HEK293 (cell line): ENCODE results near the gene AMACR.

ENCODE experiments used
- CTCF ChIA-PET: fragments of 350-600 bp; formaldehyde crosslinking; extraction: SDS; loops from one replicate; lab custom pipeline; 2021; ENCODE audit warnings: antibody characterized with exemption; lab: Yijun Ruan, JAX
- POLR2A ChIA-PET: fragments of 300-600 bp; formaldehyde crosslinking; extraction: SDS; loops from one replicate; lab custom pipeline; 2020; ENCODE audit warnings: antibody characterized with exemption, inconsistent platforms; lab: Yijun Ruan, JAX
- H3K27ac ChIP-seq: fragments of 200-500 bp; sonication (Bioruptor generic); 2 replicates; pipeline ENCODE4 v1.5.1; 2014; ENCODE audit warnings: low read depth, low read length, control low read depth, inconsistent platforms; ENCODE audit errors: extremely low read depth
- H3K36me3 ChIP-seq, 2 experiments: fragments of 200-500 bp in 1 of 2; sonication (Bioruptor generic) in 1 of 2; 1 replicate in 1 of 2; 2 replicates in 1 of 2; pipeline ENCODE4 v1.5.1; 2014 to 2017; ENCODE audit warnings: inconsistent platforms in 2 of 2, low read length in 2 of 2; ENCODE audit not compliant: control insufficient read depth in 2 of 2, insufficient read depth in 1 of 2
- H3K4me1 ChIP-seq: fragments of 200-500 bp; sonication (Bioruptor generic); 2 replicates; pipeline ENCODE4 v1.5.1; 2014; ENCODE audit warnings: mild to moderate bottlenecking, low read length, inconsistent platforms; ENCODE audit not compliant: control insufficient read depth, insufficient read depth
- H3K4me3 ChIP-seq: 2 replicates; pipeline ENCODE4 v1.5.1; 2011; ENCODE audit warnings: low read depth, mild to moderate bottlenecking, control low read depth, low read length, moderate library complexity
- H3K9me3 ChIP-seq: fragments of 200-500 bp; sonication (Bioruptor generic); 2 replicates; pipeline ENCODE4 v1.5.1; 2014; ENCODE audit warnings: low read depth, low read length, inconsistent platforms; ENCODE audit not compliant: control insufficient read depth, insufficient read depth
- BCL11A ChIP-seq: fragments of 450-650 bp; formaldehyde crosslinking; IDR thresholded peaks from 2 replicates; pipeline ENCODE4 v1.5.1; 2016; ENCODE audit warnings: low read depth, missing biosample characterization, missing genetic modification characterization
- GLI2 ChIP-seq: fragments of 450-650 bp; formaldehyde crosslinking; IDR thresholded peaks from 2 replicates; pipeline ENCODE4; 2017; ENCODE audit warnings: missing biosample characterization, missing genetic modification characterization, low read depth, borderline replicate concordance
- GLI4 ChIP-seq: fragments of 450-650 bp; formaldehyde crosslinking; IDR thresholded peaks from 2 replicates; pipeline ENCODE4 v1.5.1; 2016; ENCODE audit warnings: missing biosample characterization, missing genetic modification characterization
- SCRT2 ChIP-seq: fragments of 450-650 bp; formaldehyde crosslinking; IDR thresholded peaks from 2 replicates; pipeline ENCODE4 v1.5.1; 2016; ENCODE audit warnings: missing biosample characterization, missing genetic modification characterization
- YY1 ChIP-seq: fragments of 450-650 bp; formaldehyde crosslinking; IDR thresholded peaks from 2 replicates; pipeline ENCODE4 v1.5.1; 2018; ENCODE audit warnings: missing biosample characterization, missing genetic modification characterization
- ZBTB20 ChIP-seq: fragments of 450-650 bp; formaldehyde crosslinking; IDR thresholded peaks from 2 replicates; pipeline ENCODE4 v1.5.1; 2016; ENCODE audit warnings: missing biosample characterization, missing genetic modification characterization
- ZBTB7A ChIP-seq: fragments of 450-650 bp; formaldehyde crosslinking; IDR thresholded peaks from 2 replicates; pipeline ENCODE4 v1.5.1; 2016; ENCODE audit warnings: low read depth, missing biosample characterization, missing genetic modification characterization
- ZNF155 ChIP-seq: fragments of 450-650 bp; formaldehyde crosslinking; IDR thresholded peaks from 2 replicates; pipeline ENCODE4 v1.5.1; 2016; ENCODE audit warnings: missing biosample characterization, missing genetic modification characterization
- ZNF350 ChIP-seq: fragments of 450-650 bp; formaldehyde crosslinking; IDR thresholded peaks from 2 replicates; pipeline ENCODE4 v1.5.0; 2017; ENCODE audit warnings: missing biosample characterization, mild to moderate bottlenecking, missing genetic modification characterization
- ZNF423 ChIP-seq: fragments of 450-650 bp; formaldehyde crosslinking; IDR thresholded peaks from 2 replicates; pipeline ENCODE4 v1.5.1; 2016; ENCODE audit warnings: missing biosample characterization, missing genetic modification characterization
- ZNF473 ChIP-seq: fragments of 450-650 bp; formaldehyde crosslinking; IDR thresholded peaks from 2 replicates; pipeline ENCODE4 v1.5.1; 2017; ENCODE audit warnings: missing biosample characterization, missing genetic modification characterization
- ZNF544 ChIP-seq: fragments of 450-650 bp; formaldehyde crosslinking; IDR thresholded peaks from 2 replicates; pipeline ENCODE4 v1.5.0; 2017; ENCODE audit warnings: missing biosample characterization, missing genetic modification characterization
- ZNF555 ChIP-seq: fragments of 450-650 bp; formaldehyde crosslinking; conservative IDR thresholded peaks from 2 replicates; pipeline ENCODE4 v1.5.1; 2017; ENCODE audit warnings: missing biosample characterization, mild to moderate bottlenecking, missing genetic modification characterization, inconsistent platforms
- ZNF600 ChIP-seq: fragments of 450-650 bp; formaldehyde crosslinking; IDR thresholded peaks from 2 replicates; pipeline ENCODE4 v1.5.1; 2016; ENCODE audit warnings: missing biosample characterization, missing genetic modification characterization
- ZNF658 ChIP-seq: fragments of 450-650 bp; formaldehyde crosslinking; IDR thresholded peaks from 2 replicates; pipeline ENCODE4; 2016; ENCODE audit warnings: missing biosample characterization, missing genetic modification characterization
- ZNF660 ChIP-seq: fragments of 450-650 bp; IDR thresholded peaks from 2 replicates; pipeline ENCODE4 v1.5.1; 2018; ENCODE audit warnings: missing biosample characterization, mild to moderate bottlenecking, missing genetic modification characterization
- ZNF707 ChIP-seq: fragments of 450-650 bp; formaldehyde crosslinking; IDR thresholded peaks from 2 replicates; pipeline ENCODE4 v1.5.1; 2016; ENCODE audit warnings: missing biosample characterization, missing genetic modification characterization
- ZNF830 ChIP-seq: fragments of 450-650 bp; IDR thresholded peaks from 2 replicates; pipeline ENCODE4 v1.5.0; 2018; ENCODE audit warnings: missing biosample characterization, missing genetic modification characterization, low read depth, mild to moderate bottlenecking, moderate library complexity
- TF ChIP-seq, protein P1 (sequence below): fragments of 450-650 bp; formaldehyde crosslinking; IDR thresholded peaks from 2 replicates; pipeline ENCODE4 v1.5.0; 2017; ENCODE audit warnings: missing biosample characterization, missing genetic modification characterization, borderline replicate concordance
- TF ChIP-seq, protein P2 (sequence below): fragments of 450-650 bp; formaldehyde crosslinking; IDR thresholded peaks from 2 replicates; pipeline ENCODE4 v1.5.1; 2017; ENCODE audit warnings: missing biosample characterization, missing genetic modification characterization
- TF ChIP-seq, protein P3 (sequence below): fragments of 450-650 bp; formaldehyde crosslinking; conservative IDR thresholded peaks from 2 replicates; pipeline ENCODE4 v1.5.1; 2016; ENCODE audit warnings: low read depth, missing biosample characterization, missing genetic modification characterization
- TF ChIP-seq, protein P4 (sequence below): fragments of 450-650 bp; formaldehyde crosslinking; IDR thresholded peaks from 2 replicates; pipeline ENCODE4 v1.5.1; 2016; ENCODE audit warnings: missing biosample characterization, missing genetic modification characterization
- TF ChIP-seq, protein P5 (sequence below): fragments of 450-650 bp; formaldehyde crosslinking; IDR thresholded peaks from 2 replicates; pipeline ENCODE4 v1.5.1; 2016; ENCODE audit warnings: missing biosample characterization, missing genetic modification characterization

Gene AMACR

DNA sequence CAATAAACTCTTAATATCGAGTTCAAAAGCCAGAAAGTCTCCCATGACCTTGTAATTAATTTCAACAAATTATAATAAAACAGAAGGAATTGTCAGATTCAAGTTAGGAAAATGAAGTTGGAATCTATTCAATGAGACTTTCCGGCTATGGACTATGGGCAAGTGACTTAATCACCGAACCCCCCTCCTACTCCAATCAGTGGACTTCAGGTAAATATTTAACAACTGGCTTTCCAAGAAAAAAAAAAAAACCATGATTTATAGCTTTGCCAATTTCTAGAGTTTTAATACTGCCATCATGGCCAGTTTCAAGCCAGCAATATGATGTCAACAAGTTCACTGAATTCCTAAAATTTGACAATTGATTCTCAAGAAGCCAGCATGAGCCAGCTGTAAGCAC is 27.8 kb downstream of the AMACR start:
- ChIA-PET POLR2A (no interaction called here), CTCF (interaction anchor here (0.6 to 1.2 kb wide), 2 partner anchors 10 to 525 kb away, joined by 3 read pairs; no protein-coding TSS in a partner anchor)
- no peak overlapping the region for H3K4me3 ChIP-seq
- H3K36me3 ChIP-seq, result no peaks in the 10 kb centered on the region
- H3K9me3 ChIP-seq, result no peaks in the 10 kb centered on the region
- TF ChIP-seq GLI4 (tag by site-specific recombination) (no peak), YY1 (tag by site-specific recombination) (no peak), ZNF600 (no peak), SCRT2 (tag by site-specific recombination) (no peak), ZBTB7A (no peak), ZNF707 (tag by site-specific recombination) (no peak), BCL11A (no peak), ZNF350 (tag by site-specific recombination) (no peak)
- TF ChIP-seq, protein P1, sequence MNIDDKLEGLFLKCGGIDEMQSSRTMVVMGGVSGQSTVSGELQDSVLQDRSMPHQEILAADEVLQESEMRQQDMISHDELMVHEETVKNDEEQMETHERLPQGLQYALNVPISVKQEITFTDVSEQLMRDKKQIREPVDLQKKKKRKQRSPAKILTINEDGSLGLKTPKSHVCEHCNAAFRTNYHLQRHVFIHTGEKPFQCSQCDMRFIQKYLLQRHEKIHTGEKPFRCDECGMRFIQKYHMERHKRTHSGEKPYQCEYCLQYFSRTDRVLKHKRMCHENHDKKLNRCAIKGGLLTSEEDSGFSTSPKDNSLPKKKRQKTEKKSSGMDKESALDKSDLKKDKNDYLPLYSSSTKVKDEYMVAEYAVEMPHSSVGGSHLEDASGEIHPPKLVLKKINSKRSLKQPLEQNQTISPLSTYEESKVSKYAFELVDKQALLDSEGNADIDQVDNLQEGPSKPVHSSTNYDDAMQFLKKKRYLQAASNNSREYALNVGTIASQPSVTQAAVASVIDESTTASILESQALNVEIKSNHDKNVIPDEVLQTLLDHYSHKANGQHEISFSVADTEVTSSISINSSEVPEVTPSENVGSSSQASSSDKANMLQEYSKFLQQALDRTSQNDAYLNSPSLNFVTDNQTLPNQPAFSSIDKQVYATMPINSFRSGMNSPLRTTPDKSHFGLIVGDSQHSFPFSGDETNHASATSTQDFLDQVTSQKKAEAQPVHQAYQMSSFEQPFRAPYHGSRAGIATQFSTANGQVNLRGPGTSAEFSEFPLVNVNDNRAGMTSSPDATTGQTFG (tag by site-specific recombination), result no peak
- TF ChIP-seq, protein P2, sequence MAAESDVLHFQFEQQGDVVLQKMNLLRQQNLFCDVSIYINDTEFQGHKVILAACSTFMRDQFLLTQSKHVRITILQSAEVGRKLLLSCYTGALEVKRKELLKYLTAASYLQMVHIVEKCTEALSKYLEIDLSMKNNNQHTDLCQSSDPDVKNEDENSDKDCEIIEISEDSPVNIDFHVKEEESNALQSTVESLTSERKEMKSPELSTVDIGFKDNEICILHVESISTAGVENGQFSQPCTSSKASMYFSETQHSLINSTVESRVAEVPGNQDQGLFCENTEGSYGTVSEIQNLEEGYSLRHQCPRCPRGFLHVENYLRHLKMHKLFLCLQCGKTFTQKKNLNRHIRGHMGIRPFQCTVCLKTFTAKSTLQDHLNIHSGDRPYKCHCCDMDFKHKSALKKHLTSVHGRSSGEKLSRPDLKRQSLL (tag by site-specific recombination), result no peak
- H3K4me1 ChIP-seq, result peaks cover 9% of the 10 kb centered on the region
- H3K27ac ChIP-seq, result no peak overlapping the region

DNA sequence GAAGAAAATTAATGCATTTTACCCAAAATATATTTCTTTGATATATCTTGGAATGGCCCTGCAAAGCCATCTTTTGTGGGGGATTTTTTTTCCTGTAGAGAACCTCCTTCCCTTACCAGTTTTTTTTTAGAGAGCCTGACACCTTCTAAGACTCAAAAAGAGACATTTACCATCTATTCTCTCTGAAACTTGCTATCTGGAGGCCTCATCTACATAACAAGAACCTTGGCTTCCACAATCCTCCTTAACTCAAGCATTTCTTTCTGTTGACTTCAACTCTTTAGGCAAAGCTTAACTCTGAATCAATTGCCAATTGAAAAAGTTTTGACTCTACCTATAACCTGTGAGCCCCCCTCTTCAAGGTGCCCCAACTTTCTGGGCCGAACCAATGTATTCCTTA is 29.5 kb downstream of the AMACR start:
- Histone ChIP-seq H3K4me1 (peaks cover 9% of the 10 kb centered on the region), H3K27ac (no peak overlapping the region), H3K4me3 (no peak overlapping the region), H3K36me3 (no peaks in the 10 kb centered on the region), H3K9me3 (no peaks in the 10 kb centered on the region)
- POLR2A ChIA-PET, result no interaction called here
- CTCF ChIA-PET, result interaction anchor here (0.9 kb wide), 1 partner anchor 8 kb away, joined by 4 read pairs; no protein-coding TSS in a partner anchor
- TF ChIP-seq ZNF830, result no peak
- TF ChIP-seq GLI2, result no peak
- TF ChIP-seq, protein P3, sequence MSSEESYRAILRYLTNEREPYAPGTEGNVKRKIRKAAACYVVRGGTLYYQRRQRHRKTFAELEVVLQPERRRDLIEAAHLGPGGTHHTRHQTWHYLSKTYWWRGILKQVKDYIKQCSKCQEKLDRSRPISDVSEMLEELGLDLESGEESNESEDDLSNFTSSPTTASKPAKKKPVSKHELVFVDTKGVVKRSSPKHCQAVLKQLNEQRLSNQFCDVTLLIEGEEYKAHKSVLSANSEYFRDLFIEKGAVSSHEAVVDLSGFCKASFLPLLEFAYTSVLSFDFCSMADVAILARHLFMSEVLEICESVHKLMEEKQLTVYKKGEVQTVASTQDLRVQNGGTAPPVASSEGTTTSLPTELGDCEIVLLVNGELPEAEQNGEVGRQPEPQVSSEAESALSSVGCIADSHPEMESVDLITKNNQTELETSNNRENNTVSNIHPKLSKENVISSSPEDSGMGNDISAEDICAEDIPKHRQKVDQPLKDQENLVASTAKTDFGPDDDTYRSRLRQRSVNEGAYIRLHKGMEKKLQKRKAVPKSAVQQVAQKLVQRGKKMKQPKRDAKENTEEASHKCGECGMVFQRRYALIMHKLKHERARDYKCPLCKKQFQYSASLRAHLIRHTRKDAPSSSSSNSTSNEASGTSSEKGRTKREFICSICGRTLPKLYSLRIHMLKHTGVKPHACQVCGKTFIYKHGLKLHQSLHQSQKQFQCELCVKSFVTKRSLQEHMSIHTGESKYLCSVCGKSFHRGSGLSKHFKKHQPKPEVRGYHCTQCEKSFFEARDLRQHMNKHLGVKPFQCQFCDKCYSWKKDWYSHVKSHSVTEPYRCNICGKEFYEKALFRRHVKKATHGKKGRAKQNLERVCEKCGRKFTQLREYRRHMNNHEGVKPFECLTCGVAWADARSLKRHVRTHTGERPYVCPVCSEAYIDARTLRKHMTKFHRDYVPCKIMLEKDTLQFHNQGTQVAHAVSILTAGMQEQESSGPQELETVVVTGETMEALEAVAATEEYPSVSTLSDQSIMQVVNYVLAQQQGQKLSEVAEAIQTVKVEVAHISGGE (tag by site-specific recombination), result no peak
- TF ChIP-seq, protein P4, sequence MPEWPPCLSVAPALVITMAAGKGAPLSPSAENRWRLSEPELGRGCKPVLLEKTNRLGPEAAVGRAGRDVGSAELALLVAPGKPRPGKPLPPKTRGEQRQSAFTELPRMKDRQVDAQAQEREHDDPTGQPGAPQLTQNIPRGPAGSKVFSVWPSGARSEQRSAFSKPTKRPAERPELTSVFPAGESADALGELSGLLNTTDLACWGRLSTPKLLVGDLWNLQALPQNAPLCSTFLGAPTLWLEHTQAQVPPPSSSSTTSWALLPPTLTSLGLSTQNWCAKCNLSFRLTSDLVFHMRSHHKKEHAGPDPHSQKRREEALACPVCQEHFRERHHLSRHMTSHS, result no peak

DNA sequence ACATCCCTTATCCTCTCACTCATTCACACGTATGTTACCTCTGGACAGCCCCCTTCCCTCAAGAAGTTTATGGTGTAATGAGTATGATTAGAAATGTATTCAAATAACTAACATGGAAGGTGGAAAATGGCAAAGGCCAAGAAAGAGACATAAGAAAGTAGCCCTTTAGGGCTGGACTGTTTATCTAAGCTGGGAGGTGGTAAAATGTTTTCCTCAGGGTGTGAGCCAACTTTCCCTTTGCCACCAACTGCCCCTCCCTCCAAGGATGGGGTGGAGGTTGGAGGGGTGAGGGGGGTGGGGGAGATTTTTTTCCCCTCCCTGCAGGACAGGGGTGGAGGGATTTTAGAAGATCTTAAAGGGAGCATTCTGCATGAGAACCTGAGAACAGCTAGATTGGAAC is 31.5 kb downstream of the AMACR start:
- ChIA-PET CTCF (interaction anchor here (0.7 to 1.0 kb wide), 2 partner anchors 490 to 541 kb away, joined by 3 read pairs; no protein-coding TSS in a partner anchor), POLR2A (no interaction called here)
- TF ChIP-seq ZNF660, result no peak
- no peak for TF ChIP-seq ZNF544 (tag by site-specific recombination)
- TF ChIP-seq ZNF555 (tag by site-specific recombination), result no peak
- no peak for TF ChIP-seq ZNF423 (tag by site-specific recombination)
- no peak for TF ChIP-seq ZNF658 (tag by site-specific recombination)
- TF ChIP-seq ZNF707 (tag by site-specific recombination), result no peak
- TF ChIP-seq ZNF473 (tag by site-specific recombination), result no peak
- TF ChIP-seq ZNF155, result no peak
- no peak for TF ChIP-seq ZBTB20 (tag by site-specific recombination)
- TF ChIP-seq, protein P5, sequence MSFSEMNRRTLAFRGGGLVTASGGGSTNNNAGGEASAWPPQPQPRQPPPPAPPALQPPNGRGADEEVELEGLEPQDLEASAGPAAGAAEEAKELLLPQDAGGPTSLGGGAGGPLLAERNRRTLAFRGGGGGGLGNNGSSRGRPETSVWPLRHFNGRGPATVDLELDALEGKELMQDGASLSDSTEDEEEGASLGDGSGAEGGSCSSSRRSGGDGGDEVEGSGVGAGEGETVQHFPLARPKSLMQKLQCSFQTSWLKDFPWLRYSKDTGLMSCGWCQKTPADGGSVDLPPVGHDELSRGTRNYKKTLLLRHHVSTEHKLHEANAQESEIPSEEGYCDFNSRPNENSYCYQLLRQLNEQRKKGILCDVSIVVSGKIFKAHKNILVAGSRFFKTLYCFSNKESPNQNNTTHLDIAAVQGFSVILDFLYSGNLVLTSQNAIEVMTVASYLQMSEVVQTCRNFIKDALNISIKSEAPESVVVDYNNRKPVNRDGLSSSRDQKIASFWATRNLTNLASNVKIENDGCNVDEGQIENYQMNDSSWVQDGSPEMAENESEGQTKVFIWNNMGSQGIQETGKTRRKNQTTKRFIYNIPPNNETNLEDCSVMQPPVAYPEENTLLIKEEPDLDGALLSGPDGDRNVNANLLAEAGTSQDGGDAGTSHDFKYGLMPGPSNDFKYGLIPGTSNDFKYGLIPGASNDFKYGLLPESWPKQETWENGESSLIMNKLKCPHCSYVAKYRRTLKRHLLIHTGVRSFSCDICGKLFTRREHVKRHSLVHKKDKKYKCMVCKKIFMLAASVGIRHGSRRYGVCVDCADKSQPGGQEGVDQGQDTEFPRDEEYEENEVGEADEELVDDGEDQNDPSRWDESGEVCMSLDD (tag by site-specific recombination), result no peak

More for the DNA sequence above, 31.5 kb downstream of the AMACR start:
- H3K4me1 ChIP-seq, result peaks cover 9% of the 10 kb centered on the region
- no peaks in the 10 kb centered on the region for H3K36me3 ChIP-seq
- no peak overlapping the region for H3K4me3 ChIP-seq
- no peaks in the 10 kb centered on the region for H3K9me3 ChIP-seq
- no peak overlapping the region for H3K27ac ChIP-seq
